IPS-11a (cell line): ENCODE data around the gene SSBP3.
A peak's percentile ranks its signal among the peaks of the same experiment; 100 is the strongest.

Experiments used
- H3K4me3 ChIP-seq: one replicate; pipeline ENCODE4 v1.5.1; 2013; ENCODE audit warnings: low read depth, low read length, control low read depth

SSBP3 gene

DNA sequence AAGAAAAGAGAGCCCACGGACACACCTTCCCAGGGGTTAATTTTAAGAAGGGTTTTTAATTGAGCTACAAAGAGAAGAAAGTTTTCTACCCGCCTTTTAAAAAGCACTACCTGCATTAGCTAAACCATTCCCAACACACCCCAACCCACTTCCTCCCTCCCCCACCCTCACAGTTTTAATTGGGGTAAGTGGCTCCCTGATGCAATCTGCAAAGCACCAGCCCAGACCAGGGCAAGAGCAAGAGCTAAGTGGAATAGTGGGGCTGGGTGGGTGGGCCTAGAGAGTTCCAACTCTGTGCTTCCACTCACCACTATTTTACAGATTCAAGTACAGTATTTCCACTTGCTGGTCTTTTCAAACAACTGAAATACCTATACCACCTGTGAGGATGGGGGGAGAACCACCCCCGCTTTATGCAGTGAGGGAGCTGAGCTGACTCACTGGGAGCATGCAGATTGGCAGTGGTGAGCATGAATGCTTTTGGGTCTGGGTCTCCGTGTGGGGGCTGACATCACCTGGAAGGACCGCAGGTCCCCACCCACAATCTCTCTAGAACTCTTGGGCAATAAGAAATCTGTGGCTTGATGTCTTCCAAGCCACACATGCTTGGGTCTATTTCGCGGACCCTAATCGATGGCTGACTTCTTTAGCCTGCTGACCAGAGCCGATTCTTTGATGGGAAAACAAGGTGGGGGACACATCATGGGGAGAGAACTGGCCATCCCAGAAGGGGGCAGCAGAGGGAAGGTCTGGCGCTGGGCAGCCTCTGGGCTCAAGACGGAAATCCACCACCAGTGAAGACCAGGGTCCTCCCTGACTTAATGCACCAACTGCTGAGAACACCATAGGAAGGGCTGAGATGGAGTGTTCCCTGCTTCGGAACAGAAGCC lies 95.5 kb downstream of the SSBP3 start:
- H3K4me3 ChIP-seq, result no peak overlapping the region

DNA sequence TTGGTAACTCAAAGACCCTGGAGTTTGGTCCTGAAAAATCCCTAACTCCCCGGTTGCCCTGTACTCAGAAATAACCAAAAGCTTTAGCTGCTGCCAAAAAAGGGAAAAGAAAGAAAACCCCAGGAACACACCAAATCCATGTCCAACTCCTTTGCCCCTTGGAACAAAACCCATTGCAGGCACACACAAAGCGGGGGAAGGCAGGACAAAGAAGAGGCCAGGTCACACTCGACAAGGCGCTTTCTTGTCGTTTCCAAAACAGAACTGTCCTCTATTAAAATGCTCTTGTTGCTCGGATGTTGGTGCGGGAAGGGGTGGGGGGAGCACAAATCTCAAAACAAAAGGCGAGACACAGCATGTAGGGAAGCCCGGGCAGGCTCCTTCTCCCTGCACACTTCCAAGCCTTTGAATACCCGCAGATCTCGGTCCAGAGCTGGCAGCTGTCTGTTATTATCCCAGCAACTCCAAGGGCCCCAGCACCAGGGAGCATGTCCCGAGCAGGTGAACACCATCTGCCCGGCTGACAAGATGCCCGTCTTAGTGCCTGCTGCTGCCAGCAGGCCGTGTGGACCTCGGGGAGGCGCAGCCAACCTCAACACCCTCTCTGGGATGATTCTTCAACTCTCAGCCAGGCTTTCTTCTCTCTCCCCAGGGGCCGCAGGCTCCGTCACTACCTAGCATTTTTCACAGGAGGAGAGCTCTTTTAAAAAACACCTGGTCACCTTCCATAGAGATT lies 96.4 kb downstream of the SSBP3 start:
- peak overlapping the region; percentile 4 for H3K4me3 ChIP-seq

DNA sequence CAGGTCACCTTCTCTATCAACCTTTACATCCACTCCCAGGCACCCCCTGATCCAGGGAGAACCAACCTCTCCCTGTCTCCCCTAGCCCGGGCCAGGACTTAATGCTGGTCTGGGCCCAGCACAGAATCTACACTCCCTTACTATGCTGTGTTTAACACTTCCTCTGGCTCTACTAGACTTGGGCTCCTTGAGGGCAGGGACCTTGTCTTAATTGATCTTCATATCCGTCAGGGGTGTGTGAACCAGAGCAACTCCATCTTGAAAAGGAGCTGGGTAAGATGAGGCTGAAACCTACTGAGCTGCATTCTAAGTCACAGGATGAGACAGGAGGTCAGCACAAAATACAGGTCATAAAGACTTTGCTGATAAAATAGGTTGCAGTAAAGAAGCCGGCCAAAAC lies 98.9 kb downstream of the SSBP3 start:
- no peak overlapping the region for H3K4me3 ChIP-seq

DNA sequence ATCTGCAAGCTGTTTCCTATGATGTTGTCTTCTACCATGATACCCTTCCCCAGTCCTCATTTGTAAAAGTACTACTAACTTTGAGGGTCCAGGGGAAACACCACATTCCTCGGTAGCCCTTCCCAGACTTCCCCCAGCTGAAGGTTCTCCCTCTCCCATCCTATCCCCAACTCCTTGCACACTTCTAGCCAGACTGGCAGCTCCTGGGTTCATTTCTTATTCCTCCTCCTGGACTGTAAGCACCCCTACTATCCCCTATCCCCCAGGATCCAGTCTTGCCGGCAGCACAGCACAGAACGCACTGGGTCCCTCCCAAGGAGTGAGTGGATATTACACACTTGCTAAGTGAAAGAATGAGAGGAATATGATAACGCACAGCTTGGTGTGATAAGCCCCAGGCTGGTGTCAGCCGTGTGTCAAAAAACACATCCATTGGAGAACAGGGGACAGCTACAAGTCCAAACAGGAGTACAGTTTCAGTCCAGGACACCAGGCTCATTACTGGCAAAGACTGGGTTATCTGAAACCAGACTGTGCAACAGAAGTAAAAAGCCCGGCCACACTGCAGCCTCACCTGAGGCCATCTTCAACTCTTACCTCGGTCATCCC lies 100.2 kb downstream of the SSBP3 start:
- H3K4me3 ChIP-seq, result no peak overlapping the region

DNA sequence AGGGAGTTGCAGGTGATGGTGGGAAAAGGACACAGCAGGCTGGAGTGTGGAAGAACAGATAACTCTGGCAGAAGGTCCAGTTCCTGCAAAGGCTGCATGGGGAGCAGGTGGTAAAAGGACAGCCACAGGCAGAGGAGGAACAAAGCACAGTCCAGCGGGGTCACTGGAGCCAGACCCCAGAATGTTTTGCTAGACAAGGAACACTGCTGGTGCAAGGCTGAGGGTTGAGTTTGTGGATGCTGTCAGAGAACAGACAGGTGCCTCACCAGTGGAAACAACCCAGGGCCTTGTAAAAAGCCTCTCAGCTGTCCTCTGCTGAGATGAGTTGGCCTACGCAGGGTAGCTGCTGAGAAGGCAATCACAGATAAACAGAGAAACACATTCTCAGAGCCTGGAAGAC lies 101.7 kb downstream of the SSBP3 start:
- H3K4me3 ChIP-seq, result no peak overlapping the region

DNA sequence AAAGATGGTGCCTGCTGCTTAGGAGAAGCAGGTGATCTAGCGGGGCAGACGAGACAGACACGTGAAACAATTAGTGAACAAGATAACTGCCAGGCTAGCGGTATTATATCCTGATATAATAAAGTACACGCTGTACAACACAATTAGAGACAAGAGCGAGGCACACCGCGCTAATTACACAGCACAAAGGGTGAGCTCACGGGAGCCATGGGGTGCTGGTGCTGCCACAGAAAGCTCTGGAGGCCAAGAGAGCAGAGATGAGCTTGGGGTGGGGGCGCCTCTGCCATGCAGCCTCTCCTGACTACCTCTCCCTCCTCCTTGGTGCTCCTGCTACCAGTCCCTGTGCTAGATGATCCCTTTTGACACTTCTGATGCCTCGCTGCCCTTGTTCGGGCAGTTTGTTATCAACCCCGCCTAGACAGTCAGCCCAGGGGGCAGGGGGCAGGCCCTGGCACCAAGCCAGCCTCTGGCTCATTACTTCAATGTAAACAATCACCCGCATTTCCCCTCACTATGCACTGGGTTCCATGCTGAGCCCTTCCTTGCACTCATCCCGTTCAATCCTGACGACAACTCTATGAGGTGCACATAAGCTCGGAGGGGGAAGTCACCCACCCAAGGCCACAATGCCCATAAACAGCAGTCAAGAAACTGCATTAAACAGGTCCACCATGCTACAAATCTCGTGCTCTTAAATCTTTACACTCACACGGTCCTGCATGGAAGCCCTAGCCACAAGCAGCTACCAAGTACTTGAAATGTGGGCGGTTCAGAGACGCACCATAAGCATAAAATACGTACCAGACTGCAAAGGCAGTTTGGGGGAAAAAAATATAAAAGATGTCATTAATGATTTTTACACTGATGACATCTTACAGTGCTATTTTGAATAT lies 103.0 kb downstream of the SSBP3 start:
- no peak overlapping the region for H3K4me3 ChIP-seq

DNA sequence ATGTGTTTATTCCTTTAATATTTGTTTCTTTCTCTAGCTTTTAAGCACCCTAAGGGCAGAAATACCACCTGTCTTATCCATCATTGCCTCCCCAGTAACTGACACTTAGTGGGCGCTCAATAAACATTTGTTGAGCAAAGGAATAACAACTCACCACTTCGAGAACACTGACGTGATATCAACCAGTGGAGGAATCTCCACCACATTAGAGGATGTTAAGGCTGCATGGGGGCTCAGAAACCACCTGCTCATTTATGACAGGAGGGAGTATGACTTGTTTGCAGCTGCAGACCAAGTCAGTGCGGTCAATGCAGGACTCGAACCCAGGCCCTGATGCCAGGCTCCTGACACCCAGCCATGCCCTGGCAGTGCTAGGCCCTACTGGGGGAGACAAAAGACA lies 103.6 kb downstream of the SSBP3 start:
- no peak overlapping the region for H3K4me3 ChIP-seq

DNA sequence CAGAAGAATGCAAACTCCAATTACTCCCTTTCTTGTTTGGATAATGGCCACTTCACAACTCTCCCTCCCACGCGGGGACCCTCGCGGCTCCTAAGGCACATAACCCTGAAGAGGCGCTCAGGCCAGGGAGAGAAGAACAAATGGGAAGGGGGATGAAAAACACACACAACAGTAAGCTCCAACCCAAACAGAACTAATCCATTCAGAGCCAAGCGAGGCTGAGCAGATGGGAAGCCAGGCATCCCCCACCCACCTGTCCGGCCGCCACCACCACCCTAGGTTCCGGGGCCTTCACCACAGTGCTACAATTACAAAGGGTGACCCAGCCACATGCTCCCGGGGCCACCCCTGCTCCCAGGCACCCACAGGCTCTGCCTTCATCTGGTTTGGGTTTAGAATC lies 104.7 kb downstream of the SSBP3 start:
- H3K4me3 ChIP-seq, result no peak overlapping the region

DNA sequence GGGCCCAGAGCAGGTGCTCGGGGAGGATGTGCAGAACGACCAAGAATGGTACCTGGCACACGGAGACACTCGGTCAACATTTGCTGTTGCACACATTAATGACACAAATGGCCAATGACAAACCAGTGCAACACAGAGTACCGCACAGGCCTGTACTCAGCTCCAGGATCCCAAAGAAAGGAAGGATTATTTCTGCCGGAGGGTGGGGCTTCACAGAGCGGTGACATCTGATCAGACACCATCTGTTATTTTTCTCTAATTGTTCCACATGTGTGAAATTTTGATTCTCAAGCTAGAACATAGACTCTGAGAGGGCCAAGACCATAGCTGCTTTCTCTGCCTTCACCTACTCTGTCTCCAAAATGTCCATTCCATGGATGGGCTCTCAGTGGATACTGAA lies 105.8 kb downstream of the SSBP3 start:
- H3K4me3 ChIP-seq, result no peak overlapping the region

DNA sequence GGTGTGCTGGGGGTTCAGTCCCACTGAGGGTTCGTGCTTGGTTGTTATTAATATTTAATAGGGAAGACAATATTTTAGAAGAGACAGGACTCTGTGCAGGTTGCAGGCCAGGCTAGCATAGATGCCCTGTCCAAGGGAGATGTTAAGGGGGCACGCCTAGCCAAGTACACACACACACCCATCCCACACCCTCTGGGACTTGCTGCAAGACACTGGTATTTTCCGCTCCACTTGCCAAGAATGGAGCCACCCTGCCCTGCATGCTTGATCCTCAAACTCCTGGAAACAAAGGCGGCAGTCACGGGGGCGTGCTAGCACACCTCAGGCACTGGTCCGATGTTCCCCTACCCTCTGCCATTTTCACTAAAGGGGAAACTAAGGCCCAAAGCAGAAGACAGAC lies 107.2 kb downstream of the SSBP3 start:
- H3K4me3 ChIP-seq, result no peak overlapping the region

DNA sequence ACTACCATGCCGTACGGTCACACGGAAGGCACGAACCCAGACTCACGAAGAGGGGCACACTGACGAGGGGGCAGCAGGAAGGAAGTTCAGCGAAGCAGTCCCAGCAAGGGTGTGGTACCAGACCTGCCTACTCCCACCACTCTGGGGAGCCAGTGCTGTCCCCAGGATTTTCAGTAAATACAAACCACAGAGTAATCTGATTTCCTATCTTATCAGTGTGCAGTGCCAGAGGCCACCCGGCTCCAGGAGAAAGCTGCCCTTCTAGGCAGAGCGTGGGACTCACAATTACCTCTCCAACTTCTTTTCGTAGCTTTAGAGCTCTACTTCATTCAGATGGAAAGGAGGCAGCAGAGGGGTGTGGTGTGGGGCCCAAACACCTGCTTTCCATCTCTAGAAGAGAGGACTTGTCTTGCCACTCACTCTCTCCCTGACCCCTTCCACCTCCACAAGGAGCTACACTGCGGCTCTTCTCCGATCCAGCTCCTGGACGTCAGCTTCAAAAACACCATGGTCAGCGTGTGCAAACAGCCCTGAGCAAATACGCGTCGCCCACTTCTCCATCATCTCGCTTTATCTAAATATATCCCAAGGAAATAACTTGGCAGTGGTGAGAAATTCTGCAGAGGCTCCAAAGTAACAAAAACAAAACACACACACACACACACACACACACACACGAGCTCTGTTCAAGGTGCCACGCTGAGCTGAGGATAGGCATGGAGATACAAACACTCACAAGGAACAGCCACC lies 107.7 kb downstream of the SSBP3 start:
- no peak overlapping the region for H3K4me3 ChIP-seq

DNA sequence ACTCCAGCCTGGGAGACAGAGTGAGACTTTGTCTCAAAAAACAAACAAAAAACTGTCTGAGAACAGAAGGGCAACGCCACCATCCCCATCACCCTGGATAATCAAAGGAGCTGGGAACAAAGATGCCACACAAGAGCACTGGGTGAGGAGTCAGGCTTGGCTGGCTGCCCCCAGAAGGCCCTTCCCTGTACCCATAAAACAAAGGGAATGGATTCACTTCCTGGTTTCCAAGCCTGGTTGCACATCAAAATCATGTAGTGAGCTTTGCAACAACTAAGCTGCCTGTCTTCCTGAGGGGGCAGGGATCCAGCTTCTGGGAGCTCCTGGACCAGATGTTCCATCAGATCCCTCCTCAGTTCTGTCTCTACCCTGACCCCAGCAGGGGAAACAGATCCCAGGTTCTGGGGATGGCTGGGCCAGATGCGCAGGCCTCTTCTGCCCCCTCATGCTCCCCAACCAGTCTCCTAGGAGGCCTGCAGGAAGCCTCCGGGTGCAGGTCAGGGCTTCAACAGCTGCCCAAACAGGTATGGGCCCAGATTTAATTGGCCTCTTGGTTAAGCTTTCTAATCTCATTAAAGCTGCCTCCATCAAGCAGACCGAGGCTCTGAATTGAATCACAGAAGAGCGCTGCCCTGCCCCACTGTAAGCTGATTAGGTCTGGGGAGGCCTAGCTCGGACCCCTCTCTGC lies 108.5 kb downstream of the SSBP3 start:
- H3K4me3 ChIP-seq, result no peak overlapping the region

DNA sequence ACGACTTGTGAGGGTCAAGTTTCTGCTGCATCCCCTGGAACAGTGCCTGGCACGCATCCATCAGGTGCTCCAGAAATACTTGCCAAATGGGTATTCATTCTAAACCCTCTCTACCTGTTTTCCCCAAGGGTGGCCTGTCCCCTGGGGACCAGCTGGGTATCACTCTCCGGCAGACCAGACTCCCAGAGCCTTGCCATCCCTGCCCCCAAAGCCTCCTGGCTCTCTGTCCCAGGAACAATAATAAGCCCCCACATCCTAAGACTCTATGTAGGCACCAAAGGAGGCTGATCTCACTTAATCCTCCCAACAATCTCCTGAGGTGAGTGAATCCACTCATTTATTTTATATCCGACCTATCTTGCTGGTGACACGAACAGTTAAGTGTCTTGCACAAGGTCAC lies 109.5 kb downstream of the SSBP3 start:
- H3K4me3 ChIP-seq, result no peak overlapping the region

DNA sequence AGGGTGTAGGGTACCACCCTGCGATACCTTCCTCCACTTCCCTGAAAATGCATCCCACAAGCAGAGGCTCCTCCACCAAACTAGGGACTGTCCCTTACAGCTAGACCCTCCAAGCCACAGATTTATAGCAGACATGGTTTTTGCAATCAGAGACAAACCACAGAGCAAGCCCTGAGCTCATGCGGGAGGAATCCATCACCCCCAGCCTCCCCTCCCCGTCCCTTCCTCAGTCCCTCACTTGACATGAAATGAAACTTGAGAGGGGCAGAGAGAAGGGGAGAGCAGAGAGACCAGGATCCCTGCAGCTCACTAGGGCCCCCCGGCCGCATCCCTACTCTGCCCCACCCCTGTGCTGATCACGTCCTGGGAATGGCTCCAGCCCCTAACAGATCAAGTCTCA lies 111.3 kb downstream of the SSBP3 start:
- no peak overlapping the region for H3K4me3 ChIP-seq

DNA sequence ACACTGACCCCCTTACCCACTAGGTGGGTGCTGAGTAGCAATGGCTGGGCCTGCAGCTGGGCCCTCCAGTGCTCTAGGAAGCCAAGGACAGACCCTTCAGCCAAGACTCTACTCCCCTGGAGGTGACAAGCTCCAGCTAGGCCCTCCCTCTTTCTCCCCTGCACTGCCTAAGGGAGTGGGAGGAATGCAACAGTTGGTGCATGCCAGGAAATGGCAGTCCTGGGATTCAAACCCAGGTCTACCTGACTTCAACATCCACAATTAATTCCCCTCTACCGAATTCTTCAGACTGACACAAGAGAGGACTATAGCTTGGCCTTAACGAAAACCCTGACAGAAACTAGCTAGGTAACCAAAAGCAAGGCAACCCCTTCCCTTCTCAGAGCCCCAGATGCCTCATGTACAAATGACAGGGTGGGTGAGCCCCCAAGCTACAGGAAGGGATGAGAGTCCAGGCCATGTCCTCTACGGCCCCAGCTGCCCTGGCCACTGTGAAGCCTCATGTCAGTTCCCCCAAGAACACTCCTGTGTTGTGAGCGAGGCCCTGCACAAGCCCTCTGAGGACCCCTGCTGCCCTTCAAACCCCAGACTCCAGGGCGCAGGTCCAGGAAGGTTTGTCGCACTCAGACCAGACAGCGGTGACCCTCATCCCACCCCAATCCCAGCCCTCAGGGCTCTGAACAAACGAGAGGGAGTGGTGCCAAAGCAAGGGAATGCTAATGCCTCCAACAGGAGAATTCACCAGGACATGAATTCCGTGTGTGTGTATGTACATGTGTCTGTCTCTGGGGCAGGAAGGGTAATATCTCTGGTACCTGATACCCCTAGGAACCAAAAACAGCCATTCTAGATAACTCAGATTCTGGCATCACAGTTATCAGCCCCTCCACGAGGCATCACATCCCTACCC lies 113.9 kb downstream of the SSBP3 start:
- H3K4me3 ChIP-seq, result no peak overlapping the region

DNA sequence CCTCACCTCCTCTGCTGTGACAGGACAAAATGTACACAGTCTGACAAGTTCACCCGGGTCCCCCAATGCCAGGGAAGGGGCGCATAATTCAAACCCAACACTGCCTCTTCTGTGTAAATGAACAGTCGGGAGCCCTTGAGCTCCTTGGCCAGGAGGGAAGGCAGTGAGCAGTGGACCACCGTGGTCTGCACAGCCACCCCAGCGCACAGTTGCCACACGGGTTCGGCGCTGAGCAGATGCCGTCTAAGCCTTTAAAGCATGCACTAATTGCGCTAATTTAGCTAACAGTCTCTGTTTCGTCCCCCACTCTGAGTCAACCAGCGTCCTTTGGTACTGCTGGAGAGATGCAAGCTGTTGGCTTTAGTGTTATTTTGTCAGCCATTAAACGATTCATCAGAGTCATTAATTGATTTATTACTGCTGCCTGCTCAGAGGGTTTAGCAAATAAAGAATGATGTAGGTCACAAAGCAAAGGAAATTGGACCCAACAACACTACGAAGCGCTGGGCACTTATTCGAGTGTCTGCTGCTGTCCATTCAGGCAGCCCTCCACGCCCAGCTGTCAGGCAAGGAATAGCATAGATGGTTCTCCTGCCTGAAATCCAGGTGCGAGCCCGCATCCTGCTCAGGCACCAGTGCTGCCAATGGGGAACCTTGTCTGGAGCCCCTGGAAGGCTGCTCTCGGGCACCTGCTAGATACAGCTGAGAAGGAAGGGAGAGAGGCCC lies 114.8 kb downstream of the SSBP3 start:
- no peak overlapping the region for H3K4me3 ChIP-seq

DNA sequence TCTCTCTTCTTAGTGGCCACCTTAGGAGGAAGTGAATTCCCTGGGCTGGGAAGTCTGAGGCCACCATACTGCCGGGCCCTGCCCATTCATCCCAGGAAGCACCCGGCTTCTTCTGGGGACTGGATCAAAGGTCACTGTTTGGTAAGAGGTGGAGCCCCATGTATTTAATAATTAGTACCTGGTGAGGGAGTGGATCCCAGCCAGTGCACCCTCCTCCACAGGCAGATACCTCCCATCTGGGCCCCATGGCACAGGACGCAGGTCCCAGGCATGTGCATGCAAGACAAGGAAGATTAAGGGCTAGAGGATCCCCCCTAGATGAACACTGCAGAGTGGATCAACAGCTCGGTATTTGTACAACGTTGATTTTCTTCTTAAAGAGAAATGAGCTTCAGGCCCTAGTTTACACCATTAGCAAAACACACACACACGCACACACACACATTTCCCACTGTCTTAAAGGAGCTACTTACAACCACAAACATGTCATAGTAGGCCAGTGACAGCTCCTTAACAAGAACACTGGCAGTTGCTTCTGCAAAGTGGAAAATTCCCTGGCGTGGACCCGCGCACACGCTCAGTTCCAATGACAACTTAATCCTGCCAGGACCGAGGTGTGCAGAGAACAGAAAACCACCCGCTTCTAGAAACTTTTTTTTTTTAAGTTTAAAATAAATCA lies 115.5 kb downstream of the SSBP3 start:
- H3K4me3 ChIP-seq, result no peak overlapping the region
